Gastroesophageal sphincter (tissue), 3 donors: ENCODE measurements around the gene AMZ1.

Experiments
- CTCF ChIP-seq, 4 experiments: fragments of 200-600 bp in 2 of 4; fragments of 450-650 bp in 2 of 4; sonication (generic) in 1 of 4; IDR thresholded peaks; one replicate each; pipeline ENCODE4 v1.5.1; 2017 to 2019; ENCODE audit warnings: antibody characterized with exemption in 4 of 4, mild to moderate bottlenecking in 2 of 4, moderate library complexity in 2 of 4
- EP300 ChIP-seq: sonication (generic); formaldehyde crosslinking; IDR thresholded peaks from one replicate; pipeline ENCODE4 v1.6.1; 2017; ENCODE audit warnings: antibody characterized with exemption, mild to moderate bottlenecking
- POLR2A ChIP-seq, 2 donors: fragments of 450-650 bp; IDR thresholded peaks; one replicate each; pipeline ENCODE4 v1.6.1; 2017; ENCODE audit warnings: antibody characterized with exemption in 2 of 2, mild to moderate bottlenecking in 2 of 2, moderate library complexity in 1 of 2
- POLR2AphosphoS5 ChIP-seq: sonication (generic); formaldehyde crosslinking; IDR thresholded peaks from one replicate; pipeline ENCODE4 v1.6.1; 2017; ENCODE audit warnings: antibody characterized with exemption

DNA sequence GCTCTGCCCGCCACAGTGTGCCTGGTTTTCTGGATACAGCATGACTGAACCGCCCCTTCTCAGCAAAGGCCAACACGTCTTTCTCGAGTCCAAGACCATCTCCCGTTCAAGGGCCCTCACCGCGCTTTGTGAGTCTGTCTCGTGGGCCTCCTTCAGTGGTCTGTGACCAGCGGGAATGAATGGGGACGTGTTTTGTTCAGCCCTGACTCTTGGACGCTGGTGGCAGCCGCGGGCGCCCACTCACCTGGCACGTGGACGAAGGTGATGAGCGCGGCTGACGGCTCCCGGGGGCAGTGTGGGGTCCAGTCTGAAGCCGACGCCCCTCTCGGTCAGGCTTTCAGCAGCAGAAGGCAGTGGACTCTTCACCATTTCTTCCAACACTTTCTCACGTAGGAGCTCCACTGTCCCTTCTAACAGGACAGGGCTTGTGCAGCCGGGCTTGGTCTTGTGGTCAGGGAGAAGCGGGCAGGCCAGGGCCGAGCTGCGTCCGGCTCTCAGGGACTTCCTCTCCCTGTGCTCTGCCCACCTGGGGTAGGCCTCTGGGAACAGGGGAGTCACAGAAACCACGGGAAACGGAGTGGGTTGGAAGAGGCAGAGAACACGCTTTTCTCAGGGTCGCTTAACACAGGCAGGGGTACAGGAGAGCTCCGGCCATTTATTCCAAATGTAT, 30.4 kb downstream of the AMZ1 start:
- TF ChIP-seq CTCF (IDR thresholded peaks at IDR 0.05) (no peak), EP300 (no peak), POLR2AphosphoS5 (no peak), POLR2A (IDR thresholded peaks at IDR 0.05) (no peak)
